CD4-positive, alpha-beta T cell treated with Interleukin-6 at 100 ng/mL for 8 hours (primary cell): ENCODE measurements around the gene KLF6.

ENCODE experiments used
- DNase-seq: peaks from one replicate; pipeline ENCODE4 v3.0.0-alpha.2; 2020; ENCODE audit warnings: mixed read lengths, low spot score

Gene KLF6

GRCh38 chr10:3784510-3785250, at the start of gene KLF6:
Gene KLF6, minus strand, starts transcription at chr10:3785209. Its CDS starts 195 bp downstream, at chr10:3785014.
- DNase-seq: peak; percentile 43

GRCh38 chr10:3834404-3834803, 49.4 kb upstream of the KLF6 start:
- DNase-seq: no peak

GRCh38 chr10:3833046-3833445, 48.0 kb upstream of the KLF6 start:
- DNase-seq: no peak

GRCh38 chr10:3832022-3832786, 47.2 kb upstream of the KLF6 start:
- no peak for DNase-seq

GRCh38 chr10:3831608-3832007, 46.6 kb upstream of the KLF6 start:
- no peak for DNase-seq

- DNase-seq: no peak
Observed at GRCh38 chr10:3830946-3831345, 45.9 kb upstream of the KLF6 start.

GRCh38 chr10:3829156-3830050, 44.4 kb upstream of the KLF6 start:
- no peak for DNase-seq

GRCh38 chr10:3828404-3829155, 43.6 kb upstream of the KLF6 start:
- peak; percentile 51 for DNase-seq

- no peak for DNase-seq
Observed at GRCh38 chr10:3827768-3828403, 42.9 kb upstream of the KLF6 start.

- DNase-seq: no peak
Observed at GRCh38 chr10:3827266-3827665, 42.3 kb upstream of the KLF6 start.

- no peak for DNase-seq
Observed at GRCh38 chr10:3825862-3826351, 40.9 kb upstream of the KLF6 start.

GRCh38 chr10:3825244-3825643, 40.2 kb upstream of the KLF6 start:
- DNase-seq: no peak

- DNase-seq: no peak
Observed at GRCh38 chr10:3822541-3823330, 37.7 kb upstream of the KLF6 start.

- no peak for DNase-seq
Observed at GRCh38 chr10:3820255-3820654, 35.2 kb upstream of the KLF6 start.

- DNase-seq: no peak
Observed at GRCh38 chr10:3816995-3817394, 32.0 kb upstream of the KLF6 start.

GRCh38 chr10:3814838-3815220, 29.8 kb upstream of the KLF6 start:
- peak; percentile 19 for DNase-seq

- no peak for DNase-seq
Observed at GRCh38 chr10:3813986-3814837, 29.2 kb upstream of the KLF6 start.

GRCh38 chr10:3813267-3813666, 28.3 kb upstream of the KLF6 start:
- DNase-seq: no peak

- no peak for DNase-seq
Observed at GRCh38 chr10:3812141-3812540, 27.1 kb upstream of the KLF6 start.
